ENCODE measurements around the gene TMEM184B.

TMEM184B gene

GRCh38 chr22:38308791-38309498 lies 36.1 kb upstream of the TMEM184B start:
- Histone ChIP-seq H3K4me3 (ENCODE audit: low read depth, low read length) (no peak overlapping the region), H2BK12ac (ENCODE audit: low read length) (no peak overlapping the region), H2AK5ac (ENCODE audit: low read length) (no peak overlapping the region), H3K18ac (ENCODE audit: low read length) (no peak overlapping the region), H3K79me1 (ENCODE audit: low read length) (no peaks in the 10 kb centered on the region), H4K8ac (ENCODE audit: low read depth, low read length) (no peak overlapping the region), H3K36me3 (ENCODE audit: control insufficient read depth in 1 of 2, insufficient read depth in 2 of 2, low read length in 2 of 2) (peaks cover 64 to 69% of the 10 kb centered on the region in 2 experiments), H4K12ac (ENCODE audit: low read depth, low read length) (no peak overlapping the region), H3K27ac (ENCODE audit: low read depth, low read length) (no peak overlapping the region), H3K9ac (ENCODE audit: low read length) (no peak overlapping the region), H3K79me2 (ENCODE audit: control insufficient read depth, insufficient read depth, low read length, poor library complexity) (peaks cover 43% of the 10 kb centered on the region), H2BK5ac (ENCODE audit: low read depth, low read length, poor library complexity) (no peak overlapping the region), H2AFZ (ENCODE audit: insufficient read depth, low read length, poor library complexity) (no peak overlapping the region), H3K9me3 (ENCODE audit: insufficient read depth, low read depth, low read length) (no peaks in the 10 kb centered on the region), H3K23ac (ENCODE audit: low read length) (no peak overlapping the region), H3K14ac (ENCODE audit: low read length) (no peak overlapping the region), H4K91ac (ENCODE audit: low read depth, low read length) (no peak overlapping the region), H2BK120ac (ENCODE audit: insufficient read depth, low read length, poor library complexity) (no peak overlapping the region), H3K4me1 (ENCODE audit: control insufficient read depth in 1 of 2, insufficient read depth in 2 of 2, low read length in 2 of 2) (peaks cover 11 to 23% of the 10 kb centered on the region in 2 experiments), H3K27me3 (ENCODE audit: insufficient read depth, low read length) (no peaks in the 10 kb centered on the region), H3K4me2 (ENCODE audit: low read length) (no peak overlapping the region), H3K4ac (ENCODE audit: low read depth, low read length) (peak overlapping the region; percentile 66)
- DNase-seq = no peak
- WGBS (ENCODE audit: extremely low coverage, insufficient coverage, insufficient read length) = no CpG with 5 or more reads among the region's 10 CpGs

- no peak overlapping the region for H3K4me3 ChIP-seq (ENCODE audit: low read depth, low read length)
- H3K9me3 ChIP-seq (ENCODE audit: insufficient read depth, low read depth, low read length) = no peaks in the 10 kb centered on the region
- H3K18ac ChIP-seq (ENCODE audit: low read length) = no peak overlapping the region
- no peak overlapping the region for H2BK5ac ChIP-seq (ENCODE audit: low read depth, low read length, poor library complexity)
- H2BK12ac ChIP-seq (ENCODE audit: low read length) = no peak overlapping the region
- peaks cover 66 to 72% of the 10 kb centered on the region in 2 experiments for H3K36me3 ChIP-seq (ENCODE audit: control insufficient read depth in 1 of 2, insufficient read depth in 2 of 2, low read length in 2 of 2)
- H2BK120ac ChIP-seq (ENCODE audit: insufficient read depth, low read length, poor library complexity) = no peak overlapping the region
- no peaks in the 10 kb centered on the region for H3K27me3 ChIP-seq (ENCODE audit: insufficient read depth, low read length)
- peaks cover 2% of the 10 kb centered on the region for H3K79me1 ChIP-seq (ENCODE audit: low read length)
- H4K12ac ChIP-seq (ENCODE audit: low read depth, low read length) = peak overlapping the region; percentile 20
- H3K23ac ChIP-seq (ENCODE audit: low read length) = no peak overlapping the region
- peaks cover 27% of the 10 kb centered on the region for H3K79me2 ChIP-seq (ENCODE audit: control insufficient read depth, insufficient read depth, low read length, poor library complexity)
- H4K91ac ChIP-seq (ENCODE audit: low read depth, low read length) = no peak overlapping the region
- H2AFZ ChIP-seq (ENCODE audit: insufficient read depth, low read length, poor library complexity) = peak overlapping the region; percentile 45
- peak overlapping the region; percentile 86 for H3K4ac ChIP-seq (ENCODE audit: low read depth, low read length)
- H3K14ac ChIP-seq (ENCODE audit: low read length) = no peak overlapping the region
- H2AK5ac ChIP-seq (ENCODE audit: low read length) = no peak overlapping the region
- H3K4me2 ChIP-seq (ENCODE audit: low read length) = no peak overlapping the region
- H3K4me1 ChIP-seq (ENCODE audit: control insufficient read depth in 1 of 2, insufficient read depth in 2 of 2, low read length in 2 of 2) = peaks cover 4 to 13% of the 10 kb centered on the region in 2 experiments
- no peak overlapping the region for H4K8ac ChIP-seq (ENCODE audit: low read depth, low read length)
- WGBS (ENCODE audit: extremely low coverage, insufficient coverage, insufficient read length) = no CpG with 5 or more reads among the region's 16 CpGs
- H3K27ac ChIP-seq (ENCODE audit: low read depth, low read length) = no peak overlapping the region
- DNase-seq = no peak
- no peak overlapping the region for H3K9ac ChIP-seq (ENCODE audit: low read length)
Measured at GRCh38 chr22:38305471-38306448, 33.0 kb upstream of the TMEM184B start.

- Histone ChIP-seq H3K27me3 (ENCODE audit: insufficient read depth, low read length) (no peaks in the 10 kb centered on the region), H3K79me2 (ENCODE audit: control insufficient read depth, insufficient read depth, low read length, poor library complexity) (peaks cover 16% of the 10 kb centered on the region), H3K4me2 (ENCODE audit: low read length) (no peak overlapping the region), H2AK5ac (ENCODE audit: low read length) (no peak overlapping the region), H4K12ac (ENCODE audit: low read depth, low read length) (no peak overlapping the region), H4K91ac (ENCODE audit: low read depth, low read length) (no peak overlapping the region), H3K18ac (ENCODE audit: low read length) (no peak overlapping the region), H2BK5ac (ENCODE audit: low read depth, low read length, poor library complexity) (no peak overlapping the region), H3K9ac (ENCODE audit: low read length) (no peak overlapping the region), H2BK120ac (ENCODE audit: insufficient read depth, low read length, poor library complexity) (no peak overlapping the region), H3K27ac (ENCODE audit: low read depth, low read length) (no peak overlapping the region), H3K79me1 (ENCODE audit: low read length) (peaks cover 5% of the 10 kb centered on the region), H3K36me3 (ENCODE audit: control insufficient read depth in 1 of 2, insufficient read depth in 2 of 2, low read length in 2 of 2) (peaks cover 66 to 73% of the 10 kb centered on the region in 2 experiments), H3K23ac (ENCODE audit: low read length) (no peak overlapping the region), H4K8ac (ENCODE audit: low read depth, low read length) (no peak overlapping the region), H3K4ac (ENCODE audit: low read depth, low read length) (peak overlapping the region; percentile 66), H2AFZ (ENCODE audit: insufficient read depth, low read length, poor library complexity) (no peak overlapping the region), H2BK12ac (ENCODE audit: low read length) (no peak overlapping the region), H3K14ac (ENCODE audit: low read length) (no peak overlapping the region), H3K4me3 (ENCODE audit: low read depth, low read length) (no peak overlapping the region), H3K9me3 (ENCODE audit: insufficient read depth, low read depth, low read length) (no peaks in the 10 kb centered on the region), H3K4me1 (ENCODE audit: control insufficient read depth in 1 of 2, insufficient read depth in 2 of 2, low read length in 2 of 2) (peaks cover 17 to 22% of the 10 kb centered on the region in 2 experiments)
- no CpG with 5 or more reads among the region's 13 CpGs for WGBS (ENCODE audit: extremely low coverage, insufficient coverage, insufficient read length)
- DNase-seq = peak in 1 of 2 donors; percentile 60
Measured at GRCh38 chr22:38304526-38304925, 31.7 kb upstream of the TMEM184B start.

- no peak overlapping the region for H3K18ac ChIP-seq (ENCODE audit: low read length)
Measured at GRCh38 chr22:38303974-38304373, 31.2 kb upstream of the TMEM184B start.

More at GRCh38 chr22:38303974-38304373, 31.2 kb upstream of the TMEM184B start:
- H2AK5ac ChIP-seq (ENCODE audit: low read length) = no peak overlapping the region
- H3K79me1 ChIP-seq (ENCODE audit: low read length) = peaks cover 9% of the 10 kb centered on the region
- no peak overlapping the region for H3K23ac ChIP-seq (ENCODE audit: low read length)
- H2AFZ ChIP-seq (ENCODE audit: insufficient read depth, low read length, poor library complexity) = no peak overlapping the region
- no peak overlapping the region for H3K9ac ChIP-seq (ENCODE audit: low read length)
- no peak for DNase-seq
- H2BK5ac ChIP-seq (ENCODE audit: low read depth, low read length, poor library complexity) = no peak overlapping the region
- no peak overlapping the region for H2BK12ac ChIP-seq (ENCODE audit: low read length)
- peaks cover 17% of the 10 kb centered on the region for H3K79me2 ChIP-seq (ENCODE audit: control insufficient read depth, insufficient read depth, low read length, poor library complexity)
- H3K4me3 ChIP-seq (ENCODE audit: low read depth, low read length) = no peak overlapping the region
- H3K4me2 ChIP-seq (ENCODE audit: low read length) = no peak overlapping the region
- H3K36me3 ChIP-seq (ENCODE audit: control insufficient read depth in 1 of 2, insufficient read depth in 2 of 2, low read length in 2 of 2) = peaks cover 67 to 73% of the 10 kb centered on the region in 2 experiments
- no CpG with 5 or more reads among the region's 5 CpGs for WGBS (ENCODE audit: extremely low coverage, insufficient coverage, insufficient read length)
- H3K4ac ChIP-seq (ENCODE audit: low read depth, low read length) = peak overlapping the region; percentile 9
- H3K27ac ChIP-seq (ENCODE audit: low read depth, low read length) = no peak overlapping the region
- no peak overlapping the region for H4K8ac ChIP-seq (ENCODE audit: low read depth, low read length)
- H3K27me3 ChIP-seq (ENCODE audit: insufficient read depth, low read length) = no peaks in the 10 kb centered on the region
- no peak overlapping the region for H2BK120ac ChIP-seq (ENCODE audit: insufficient read depth, low read length, poor library complexity)
- no peak overlapping the region for H4K91ac ChIP-seq (ENCODE audit: low read depth, low read length)
- H3K14ac ChIP-seq (ENCODE audit: low read length) = no peak overlapping the region
- H4K12ac ChIP-seq (ENCODE audit: low read depth, low read length) = no peak overlapping the region
- no peaks in the 10 kb centered on the region for H3K9me3 ChIP-seq (ENCODE audit: insufficient read depth, low read depth, low read length)
- H3K4me1 ChIP-seq (ENCODE audit: control insufficient read depth in 1 of 2, insufficient read depth in 2 of 2, low read length in 2 of 2) = peaks cover 21 to 27% of the 10 kb centered on the region in 2 experiments

All from trophoblast cell (in vitro differentiated cells and primary cell).